ENCODE data around the gene RWDD2A.

Gene RWDD2A

DNA sequence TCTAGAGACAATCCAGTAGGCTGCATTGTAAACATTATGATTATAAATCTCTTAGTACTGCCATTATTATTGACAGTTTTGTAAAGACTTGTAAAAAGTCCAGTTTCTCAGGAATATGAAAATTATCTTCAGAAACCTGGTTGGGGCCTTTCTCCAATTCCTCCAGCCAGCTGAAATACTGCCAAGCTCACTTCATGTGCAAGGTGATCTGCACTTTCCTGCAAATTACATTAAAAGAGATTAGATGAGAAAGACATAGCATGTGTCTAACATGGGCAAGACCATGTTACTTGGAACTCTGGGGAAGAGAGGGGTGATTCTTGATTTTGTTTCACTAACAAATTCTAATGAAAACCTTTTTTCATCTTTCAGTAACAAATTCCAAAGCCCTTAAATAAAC is 24.1 kb upstream of the RWDD2A start:
- Histone ChIP-seq H3K36me3 (ENCODE audit: control insufficient read depth in 1 of 2, insufficient read depth in 2 of 2, low read length in 2 of 2) (peaks cover 25 to 49% of the 10 kb centered on the region in 2 experiments), H3K9ac (ENCODE audit: low read length) (no peak overlapping the region), H2BK120ac (ENCODE audit: insufficient read depth, low read length, poor library complexity) (no peak overlapping the region), H3K27me3 (ENCODE audit: insufficient read depth, low read length) (no peaks in the 10 kb centered on the region), H3K23ac (ENCODE audit: low read length) (no peak overlapping the region), H2BK5ac (ENCODE audit: low read depth, low read length, poor library complexity) (no peak overlapping the region), H3K4me3 (ENCODE audit: low read depth, low read length) (no peak overlapping the region), H3K79me2 (ENCODE audit: control insufficient read depth, insufficient read depth, low read length, poor library complexity) (no peaks in the 10 kb centered on the region), H3K14ac (ENCODE audit: low read length) (no peak overlapping the region), H4K8ac (ENCODE audit: low read depth, low read length) (no peak overlapping the region), H3K27ac (ENCODE audit: low read depth, low read length) (no peak overlapping the region), H4K12ac (ENCODE audit: low read depth, low read length) (no peak overlapping the region), H3K4me2 (ENCODE audit: low read length) (no peak overlapping the region), H3K4ac (ENCODE audit: low read depth, low read length) (no peak overlapping the region), H3K9me3 (ENCODE audit: insufficient read depth, low read depth, low read length) (no peaks in the 10 kb centered on the region), H3K4me1 (ENCODE audit: control insufficient read depth in 1 of 2, insufficient read depth in 2 of 2, low read length in 2 of 2) (no peaks in the 10 kb centered on the region), H4K91ac (ENCODE audit: low read depth, low read length) (no peak overlapping the region), H2AFZ (ENCODE audit: insufficient read depth, low read length, poor library complexity) (no peak overlapping the region), H3K79me1 (ENCODE audit: low read length) (no peaks in the 10 kb centered on the region), H2AK5ac (ENCODE audit: low read length) (no peak overlapping the region), H2BK12ac (ENCODE audit: low read length) (no peak overlapping the region), H3K18ac (ENCODE audit: low read length) (no peak overlapping the region)
- no peak for DNase-seq

DNA sequence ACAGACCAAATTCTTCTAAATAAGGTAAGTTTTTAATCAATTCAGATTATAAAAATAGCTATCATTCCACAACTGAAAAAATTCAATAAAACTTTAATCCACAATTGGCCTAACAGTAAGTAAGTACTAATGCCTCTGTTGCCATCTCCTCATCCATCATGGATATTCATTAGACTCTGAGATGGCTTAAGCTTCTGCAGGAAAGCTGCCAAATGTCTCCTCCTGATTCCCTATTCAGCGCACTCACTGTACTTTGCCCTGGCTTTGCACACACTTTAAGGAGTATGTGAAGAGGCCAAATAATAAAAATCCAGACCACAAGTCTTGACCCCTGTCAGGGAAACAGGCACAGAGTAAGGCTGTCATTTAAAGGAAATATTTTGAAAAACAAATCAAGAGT is 23.6 kb upstream of the RWDD2A start:
- Histone ChIP-seq H3K18ac (ENCODE audit: low read length) (no peak overlapping the region), H3K9ac (ENCODE audit: low read length) (no peak overlapping the region), H3K36me3 (ENCODE audit: control insufficient read depth in 1 of 2, insufficient read depth in 2 of 2, low read length in 2 of 2) (peaks cover 25 to 49% of the 10 kb centered on the region in 2 experiments), H4K8ac (ENCODE audit: low read depth, low read length) (no peak overlapping the region), H3K4me1 (ENCODE audit: control insufficient read depth in 1 of 2, insufficient read depth in 2 of 2, low read length in 2 of 2) (no peaks in the 10 kb centered on the region), H2BK5ac (ENCODE audit: low read depth, low read length, poor library complexity) (no peak overlapping the region), H3K27ac (ENCODE audit: low read depth, low read length) (no peak overlapping the region), H2BK120ac (ENCODE audit: insufficient read depth, low read length, poor library complexity) (no peak overlapping the region), H2AFZ (ENCODE audit: insufficient read depth, low read length, poor library complexity) (no peak overlapping the region), H3K4me2 (ENCODE audit: low read length) (no peak overlapping the region), H4K91ac (ENCODE audit: low read depth, low read length) (no peak overlapping the region), H3K79me2 (ENCODE audit: control insufficient read depth, insufficient read depth, low read length, poor library complexity) (no peaks in the 10 kb centered on the region), H3K23ac (ENCODE audit: low read length) (no peak overlapping the region), H4K12ac (ENCODE audit: low read depth, low read length) (no peak overlapping the region), H3K27me3 (ENCODE audit: insufficient read depth, low read length) (no peaks in the 10 kb centered on the region), H3K9me3 (ENCODE audit: insufficient read depth, low read depth, low read length) (no peaks in the 10 kb centered on the region), H3K79me1 (ENCODE audit: low read length) (no peaks in the 10 kb centered on the region), H3K14ac (ENCODE audit: low read length) (no peak overlapping the region), H2AK5ac (ENCODE audit: low read length) (no peak overlapping the region), H3K4ac (ENCODE audit: low read depth, low read length) (no peak overlapping the region), H3K4me3 (ENCODE audit: low read depth, low read length) (no peak overlapping the region), H2BK12ac (ENCODE audit: low read length) (no peak overlapping the region)
- no peak for DNase-seq
- no CpG with 5 or more reads among the region's 1 CpG for WGBS (ENCODE audit: extremely low coverage, insufficient coverage, insufficient read length)

DNA sequence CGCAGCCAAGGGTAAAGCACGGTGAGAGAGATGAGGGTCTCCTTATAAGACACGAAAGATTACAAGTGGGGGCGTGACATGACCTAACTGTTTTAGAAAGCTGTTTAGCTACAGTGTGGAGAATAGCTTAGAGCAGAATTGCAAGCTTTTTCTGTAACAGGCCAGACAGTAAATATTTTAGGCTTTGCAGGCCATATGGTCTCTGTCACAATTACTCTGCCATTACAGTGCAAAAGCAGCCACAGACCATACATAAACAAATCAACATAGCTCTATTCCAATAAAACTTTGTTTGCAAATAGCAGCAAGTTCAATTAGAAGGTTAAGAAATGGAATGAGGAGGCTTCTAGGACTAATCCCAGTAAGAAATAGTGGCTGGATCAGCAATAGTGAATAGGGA is 16.9 kb upstream of the RWDD2A start:
- no peak overlapping the region for H4K8ac ChIP-seq (ENCODE audit: low read depth, low read length)
- no peak overlapping the region for H2AFZ ChIP-seq (ENCODE audit: insufficient read depth, low read length, poor library complexity)
- WGBS (ENCODE audit: extremely low coverage, insufficient coverage, insufficient read length): no CpG with 5 or more reads among the region's 4 CpGs
- H3K9ac ChIP-seq (ENCODE audit: low read length): no peak overlapping the region
- H2BK12ac ChIP-seq (ENCODE audit: low read length): no peak overlapping the region
- no peaks in the 10 kb centered on the region for H3K79me2 ChIP-seq (ENCODE audit: control insufficient read depth, insufficient read depth, low read length, poor library complexity)
- no peaks in the 10 kb centered on the region for H3K9me3 ChIP-seq (ENCODE audit: insufficient read depth, low read depth, low read length)
- no peak overlapping the region for H3K4me2 ChIP-seq (ENCODE audit: low read length)
- DNase-seq: no peak
- H2AK5ac ChIP-seq (ENCODE audit: low read length): no peak overlapping the region
- H3K79me1 ChIP-seq (ENCODE audit: low read length): no peaks in the 10 kb centered on the region
- no peak overlapping the region for H2BK5ac ChIP-seq (ENCODE audit: low read depth, low read length, poor library complexity)
- no peak overlapping the region for H3K14ac ChIP-seq (ENCODE audit: low read length)
- H4K12ac ChIP-seq (ENCODE audit: low read depth, low read length): no peak overlapping the region
- H2BK120ac ChIP-seq (ENCODE audit: insufficient read depth, low read length, poor library complexity): no peak overlapping the region
- no peak overlapping the region for H4K91ac ChIP-seq (ENCODE audit: low read depth, low read length)
- H3K4ac ChIP-seq (ENCODE audit: low read depth, low read length): no peak overlapping the region
- H3K27me3 ChIP-seq (ENCODE audit: insufficient read depth, low read length): no peaks in the 10 kb centered on the region
- no peak overlapping the region for H3K4me3 ChIP-seq (ENCODE audit: low read depth, low read length)
- peaks cover 16 to 34% of the 10 kb centered on the region in 2 experiments for H3K36me3 ChIP-seq (ENCODE audit: control insufficient read depth in 1 of 2, insufficient read depth in 2 of 2, low read length in 2 of 2)
- H3K18ac ChIP-seq (ENCODE audit: low read length): no peak overlapping the region
- H3K27ac ChIP-seq (ENCODE audit: low read depth, low read length): no peak overlapping the region
- H3K4me1 ChIP-seq (ENCODE audit: control insufficient read depth in 1 of 2, insufficient read depth in 2 of 2, low read length in 2 of 2): no peaks in the 10 kb centered on the region
- no peak overlapping the region for H3K23ac ChIP-seq (ENCODE audit: low read length)

DNA sequence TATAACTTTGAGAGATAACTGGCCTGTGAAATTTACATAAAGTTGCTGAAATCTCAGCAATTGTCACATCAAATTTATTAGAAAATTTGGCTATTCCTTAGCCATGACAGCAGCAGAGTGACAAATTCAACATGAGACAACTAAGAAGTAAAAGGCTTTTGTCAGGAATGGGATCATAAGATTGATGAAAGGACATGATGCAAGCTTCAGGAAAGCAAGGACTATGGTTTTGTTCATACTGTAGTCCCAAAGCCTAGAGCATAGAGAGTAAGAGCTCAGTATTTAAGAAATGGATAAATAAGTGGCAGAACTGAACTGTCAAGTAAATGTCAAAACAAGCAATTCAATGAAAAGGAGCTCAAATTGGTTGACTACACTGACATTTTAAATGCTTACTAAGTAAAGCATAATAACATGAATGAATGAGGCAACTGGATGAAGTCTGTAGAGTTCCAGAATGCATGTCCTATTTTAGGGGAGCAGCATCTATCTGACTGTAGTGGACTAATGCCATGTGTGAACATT is 12.7 kb upstream of the RWDD2A start:
- no peak overlapping the region for H4K8ac ChIP-seq (ENCODE audit: low read depth, low read length)
- DNase-seq: no peak
- no peak overlapping the region for H2BK120ac ChIP-seq (ENCODE audit: insufficient read depth, low read length, poor library complexity)
- no peak overlapping the region for H3K4ac ChIP-seq (ENCODE audit: low read depth, low read length)
- H3K9me3 ChIP-seq (ENCODE audit: insufficient read depth, low read depth, low read length): no peaks in the 10 kb centered on the region
- H3K79me2 ChIP-seq (ENCODE audit: control insufficient read depth, insufficient read depth, low read length, poor library complexity): no peaks in the 10 kb centered on the region
- no peak overlapping the region for H2AK5ac ChIP-seq (ENCODE audit: low read length)
- H3K27ac ChIP-seq (ENCODE audit: low read depth, low read length): no peak overlapping the region
- no peak overlapping the region for H4K91ac ChIP-seq (ENCODE audit: low read depth, low read length)
- no peak overlapping the region for H3K23ac ChIP-seq (ENCODE audit: low read length)
- no peaks in the 10 kb centered on the region for H3K4me1 ChIP-seq (ENCODE audit: control insufficient read depth in 1 of 2, insufficient read depth in 2 of 2, low read length in 2 of 2)
- no peak overlapping the region for H4K12ac ChIP-seq (ENCODE audit: low read depth, low read length)
- no peak overlapping the region for H2BK12ac ChIP-seq (ENCODE audit: low read length)
- H3K4me2 ChIP-seq (ENCODE audit: low read length): no peak overlapping the region
- no peak overlapping the region for H2AFZ ChIP-seq (ENCODE audit: insufficient read depth, low read length, poor library complexity)
- no peak overlapping the region for H3K9ac ChIP-seq (ENCODE audit: low read length)
- peaks cover 5 to 26% of the 10 kb centered on the region in 2 experiments for H3K36me3 ChIP-seq (ENCODE audit: control insufficient read depth in 1 of 2, insufficient read depth in 2 of 2, low read length in 2 of 2)
- H3K18ac ChIP-seq (ENCODE audit: low read length): no peak overlapping the region
- H3K27me3 ChIP-seq (ENCODE audit: insufficient read depth, low read length): no peaks in the 10 kb centered on the region
- no peaks in the 10 kb centered on the region for H3K79me1 ChIP-seq (ENCODE audit: low read length)
- H3K14ac ChIP-seq (ENCODE audit: low read length): no peak overlapping the region
- H3K4me3 ChIP-seq (ENCODE audit: low read depth, low read length): no peak overlapping the region
- H2BK5ac ChIP-seq (ENCODE audit: low read depth, low read length, poor library complexity): no peak overlapping the region
